Suppressor macrophage (primary cell): ENCODE measurements around the gene SCYGR4.
"Not testable (repeated sequence)": the region's sequence is repeated elsewhere in the genome, so short reads cannot be mapped to it uniquely, and the experiment has no call there.

ENCODE experiments used
- DNase-seq, 4 experiments: peaks; one replicate each; pipeline ENCODE4 v3.0.0-alpha.2; 2020 to 2022

The SCYGR4 gene

DNA sequence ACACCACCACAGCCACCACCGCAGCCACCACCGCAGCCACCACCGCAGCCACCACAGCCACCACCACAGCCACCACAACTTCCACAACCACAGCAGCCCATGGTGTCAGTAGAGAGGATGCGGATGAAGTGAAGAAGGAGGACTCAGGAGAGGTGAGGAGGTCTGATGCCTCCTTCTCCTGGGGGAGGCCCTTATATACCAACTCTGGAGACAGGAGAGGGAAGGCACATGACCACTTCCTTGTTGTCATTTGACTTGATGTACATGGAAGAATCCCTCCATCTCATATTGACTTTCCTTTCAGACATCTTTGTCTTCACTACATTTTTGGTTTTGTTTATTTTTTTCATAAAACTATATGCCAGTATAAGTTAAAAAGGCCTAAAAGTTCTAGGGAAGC is 2.6 kb upstream of the SCYGR4 start, which contains the start of gene SCYGR3:
Gene SCYGR3, minus strand, starts transcription at position 101 of the 400 bp plus-strand sequence. Its CDS starts 0 bp downstream, at position 101.
- no peak for DNase-seq

GRCh38 chr2:227615181-227615580 is 2.1 kb upstream of the SCYGR4 start:
- DNase-seq = no peak

DNA sequence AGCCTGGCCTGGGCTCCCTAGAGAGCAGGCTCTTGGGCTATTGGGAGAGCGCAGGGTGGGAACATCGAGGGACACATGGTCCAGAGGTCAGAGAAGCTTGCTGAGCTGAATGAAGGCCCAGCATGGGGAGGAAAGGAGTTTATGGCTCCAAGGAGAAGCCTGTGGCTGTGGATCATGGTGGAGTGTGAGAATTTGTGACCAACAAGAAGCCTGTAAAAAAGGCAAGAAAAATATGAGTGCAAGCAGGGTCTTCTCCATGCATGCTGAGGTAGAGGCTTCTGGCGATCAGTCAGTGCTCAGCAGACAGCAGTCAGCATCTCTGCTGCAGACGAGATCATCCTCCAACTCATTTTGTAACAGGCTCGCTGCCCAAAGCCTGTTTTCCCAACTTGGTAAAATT is 1.4 kb upstream of the SCYGR4 start:
- no peak for DNase-seq

- DNase-seq = no peak
Observed at GRCh38 chr2:227616631-227617030, 667 bp upstream of the SCYGR4 start.

- DNase-seq = peak in 2 of 4 experiments; percentile 33 to 48
Observed at GRCh38 chr2:227623226-227623625, 5.9 kb downstream of the SCYGR4 start.

DNA sequence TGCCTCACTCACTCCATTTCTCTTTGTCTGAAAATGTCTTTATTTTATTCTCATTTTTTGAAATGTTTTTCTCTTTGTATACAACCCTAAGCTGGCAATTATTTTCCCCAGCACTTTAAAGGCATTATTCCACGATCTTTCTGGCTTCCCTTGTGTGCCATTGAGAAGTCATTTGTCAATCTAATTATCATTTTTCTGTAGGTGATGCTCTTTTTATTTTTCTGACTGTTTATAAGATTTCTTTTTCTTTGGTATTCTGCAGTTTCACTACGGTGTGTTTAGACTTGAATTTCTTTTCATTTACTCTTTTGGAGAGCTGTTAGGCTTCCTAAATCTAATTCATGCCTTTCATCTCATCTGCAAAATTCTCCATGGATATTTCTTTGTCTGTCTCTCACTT is 8.1 kb downstream of the SCYGR4 start:
- no peak for DNase-seq

DNA sequence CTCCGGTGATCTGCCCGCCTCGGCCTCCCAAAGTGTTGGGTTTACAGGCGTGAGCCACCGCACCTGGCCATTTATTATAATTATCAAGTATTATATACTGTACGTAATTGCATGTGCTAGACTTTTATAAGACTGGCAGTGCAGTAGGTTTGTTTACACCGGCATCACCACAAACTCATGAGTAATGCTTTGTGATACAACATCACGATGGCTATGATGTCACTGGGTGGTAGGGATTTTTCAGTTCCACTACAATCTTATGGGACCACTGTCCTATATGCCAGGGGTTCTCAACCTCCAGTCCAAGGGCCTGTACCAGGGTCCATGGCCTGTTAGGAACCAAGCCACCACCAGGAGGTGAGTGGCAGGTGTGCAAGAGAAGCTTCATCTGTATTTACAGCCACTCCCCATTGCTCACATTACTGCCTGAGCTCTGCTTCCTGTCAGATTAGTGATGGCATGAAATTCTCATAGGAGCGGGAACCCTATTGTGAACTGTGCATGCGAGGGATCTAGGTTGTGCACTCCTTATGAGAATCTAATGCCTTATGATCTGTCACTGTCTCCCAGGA is 9.4 kb downstream of the SCYGR4 start:
- DNase-seq = no peak

DNA sequence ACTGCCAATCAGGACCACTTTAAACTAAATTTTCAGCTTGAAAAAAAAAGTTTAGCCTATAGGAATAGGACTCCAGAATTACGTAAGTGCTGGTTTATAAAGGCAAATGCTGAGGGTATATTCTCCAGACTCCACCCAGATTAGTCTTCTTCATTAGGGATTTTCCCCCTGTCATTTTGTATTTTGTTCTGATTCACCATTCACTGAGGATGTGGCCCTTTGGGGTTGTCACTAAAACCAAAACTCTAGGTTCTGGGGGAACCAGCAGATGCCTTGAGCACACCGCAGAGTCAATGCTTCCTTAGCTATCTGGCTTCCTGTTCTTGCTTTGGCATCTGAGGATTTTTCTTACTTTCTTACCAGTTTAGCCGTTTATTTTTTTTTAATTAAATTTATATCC is 10.5 kb downstream of the SCYGR4 start:
- DNase-seq = no peak

DNA sequence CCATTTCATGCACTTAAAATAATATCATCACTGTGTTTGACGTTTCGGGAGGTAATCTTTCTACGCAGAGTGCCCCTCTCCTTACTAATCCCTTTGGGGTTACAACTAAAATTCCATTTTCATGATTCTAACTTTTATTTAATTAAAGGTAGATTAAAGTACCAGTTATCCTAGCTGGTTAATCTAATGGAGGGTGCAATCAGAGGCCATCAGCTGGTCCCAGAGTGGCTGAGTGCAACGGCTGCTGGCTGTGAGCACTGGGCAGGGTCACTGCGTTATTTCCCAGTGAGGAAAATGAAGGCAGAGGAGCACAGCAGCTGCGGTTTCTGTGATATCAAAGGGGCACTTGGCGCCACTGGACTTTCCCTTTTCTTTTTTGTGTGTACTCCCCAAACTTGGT is 12.1 kb downstream of the SCYGR4 start:
- no peak for DNase-seq

DNA sequence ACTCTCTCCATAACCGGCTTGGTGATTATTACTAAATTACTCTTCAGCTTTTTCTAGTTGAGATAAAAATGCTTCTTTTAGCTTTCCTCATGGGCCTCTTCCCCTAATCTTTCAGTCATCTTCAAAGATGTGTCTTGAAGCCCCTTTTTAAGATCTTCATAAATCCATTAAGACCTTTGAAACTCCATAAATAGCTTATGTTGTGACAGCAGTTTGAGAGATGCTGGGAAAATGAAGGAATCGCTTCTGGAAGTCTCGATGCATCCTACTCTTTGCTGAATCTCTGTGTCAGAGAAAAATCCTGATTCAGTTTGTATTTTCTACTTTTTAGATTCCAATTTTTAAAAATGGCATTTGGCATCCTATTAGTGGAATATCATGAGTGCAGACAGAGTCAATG is 13.0 kb downstream of the SCYGR4 start:
- no peak for DNase-seq

DNA sequence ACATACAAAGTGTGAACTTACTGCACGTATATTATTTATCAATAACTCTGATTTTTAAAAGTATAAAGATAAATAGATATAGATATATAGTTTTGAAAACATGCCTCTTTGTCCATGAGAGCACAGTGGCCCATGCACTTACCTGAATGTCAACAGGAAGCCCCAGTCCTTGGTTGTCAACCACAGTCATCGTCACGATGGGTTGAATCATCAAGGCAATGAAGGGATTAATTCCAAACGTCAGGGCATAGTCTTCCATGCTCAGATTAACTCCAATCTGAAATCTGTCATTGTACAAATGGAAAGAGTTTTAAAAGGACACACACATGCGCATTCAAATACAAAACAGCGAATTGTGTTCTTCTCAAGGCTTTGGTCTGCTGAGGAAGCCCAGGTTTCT is 15.5 kb downstream of the SCYGR4 start:
- DNase-seq = no peak

DNA sequence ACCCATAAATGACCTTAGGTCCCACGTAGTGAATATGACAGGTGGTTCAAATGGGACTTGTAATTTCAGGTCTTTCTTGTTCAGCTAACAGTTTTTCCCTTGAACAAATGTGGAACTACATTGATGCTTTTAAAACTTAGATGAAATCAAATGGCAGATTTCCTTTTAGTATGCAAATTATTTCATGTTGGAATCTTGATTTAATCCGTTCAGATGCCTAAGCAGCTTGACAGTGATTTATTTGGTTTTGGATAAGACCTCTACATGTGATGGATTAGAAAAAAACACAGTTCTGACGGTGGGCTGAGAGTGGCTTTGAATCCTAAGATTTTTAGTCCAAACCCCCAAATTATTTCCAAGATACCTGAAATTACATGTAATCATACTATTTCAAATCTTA is 16.9 kb downstream of the SCYGR4 start:
- DNase-seq = no peak

DNA sequence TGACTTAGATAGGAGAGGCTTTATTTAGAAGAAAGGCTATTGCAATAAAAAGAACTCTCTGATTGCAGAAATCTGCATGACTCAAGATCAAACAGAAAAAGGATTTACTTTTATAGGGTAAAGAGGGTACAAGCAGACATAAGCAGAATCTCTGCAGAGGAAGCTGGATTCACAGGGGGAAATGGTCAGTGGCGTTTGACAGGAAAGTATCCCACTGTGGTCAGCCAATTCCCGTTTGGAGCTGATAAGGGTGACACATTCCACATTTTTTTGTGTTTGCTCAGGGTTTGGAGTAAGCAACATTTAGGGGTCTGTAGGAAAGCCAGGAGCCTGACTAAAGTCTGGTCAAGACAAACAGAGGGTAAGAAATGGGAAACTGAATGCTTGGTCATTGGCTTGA is 25.4 kb downstream of the SCYGR4 start:
- no peak for DNase-seq

- DNase-seq = no peak
Observed at GRCh38 chr2:227643990-227644551, 26.8 kb downstream of the SCYGR4 start.

- peak; percentile 30 to 66 (median 43) for DNase-seq
Observed at GRCh38 chr2:227653419-227653818, 36.1 kb downstream of the SCYGR4 start.

- DNase-seq = peak; percentile 20 to 56 (median 38)
Observed at GRCh38 chr2:227654426-227654825, 37.1 kb downstream of the SCYGR4 start.

GRCh38 chr2:227655454-227655853 is 38.2 kb downstream of the SCYGR4 start:
- peak; percentile 52 to 89 (median 76) for DNase-seq

DNA sequence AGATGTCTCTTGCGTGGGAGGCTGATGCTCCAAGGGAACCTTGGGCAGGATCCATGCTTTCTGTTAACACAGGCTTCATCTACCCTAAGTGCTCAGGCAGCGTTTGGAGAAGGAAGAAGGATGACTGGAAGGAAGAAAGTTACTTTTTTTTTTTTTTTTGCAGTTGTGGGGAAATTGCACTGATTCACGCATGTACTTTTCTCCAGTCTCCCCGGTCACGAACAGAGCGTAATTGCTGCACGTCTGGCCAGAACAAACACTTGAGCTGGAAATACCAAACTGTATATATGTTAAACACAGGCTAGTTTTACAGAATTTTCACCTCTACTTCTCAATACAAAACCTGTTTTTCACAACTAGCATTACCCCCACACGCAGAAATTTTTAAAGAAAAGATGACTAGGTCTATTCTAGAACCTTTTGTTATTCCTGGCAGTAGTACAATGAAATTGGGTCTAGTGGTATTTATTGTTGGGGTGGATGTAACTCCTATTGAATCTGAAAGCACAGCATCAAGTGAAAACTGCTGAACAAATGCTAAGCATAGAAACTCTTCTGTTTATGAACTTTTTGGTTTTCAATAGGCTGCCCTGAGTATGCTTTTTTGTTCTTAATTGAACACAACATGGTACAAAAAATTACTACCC is 40.0 kb downstream of the SCYGR4 start:
- DNase-seq = peak in 2 of 4 experiments; percentile 9 to 14

- no peak for DNase-seq
Observed at GRCh38 chr2:227661025-227661649, 43.8 kb downstream of the SCYGR4 start.

- DNase-seq = no peak
Observed at GRCh38 chr2:227661827-227662226, 44.5 kb downstream of the SCYGR4 start.

GRCh38 chr2:227665189-227665940 is 48.1 kb downstream of the SCYGR4 start:
- DNase-seq = no peak

GRCh38 chr2:227666631-227667170 is 49.4 kb downstream of the SCYGR4 start, which contains the start of gene SCYGR5:
Gene SCYGR5 (plus strand): TSS chr2:227666804. CDS start chr2:227666804, 0 bp downstream.
- not testable (repeated sequence) for DNase-seq
